Esophagus muscularis mucosa (tissue), 4 donors: ENCODE measurements around the gene BDKRB1. TPM values are rescaled to one million over a fixed set of nuclear protein-coding genes. Genes with fewer than 3 reads are reported as not detected.

Experiments
- DNase-seq: peaks from one replicate; pipeline ENCODE4 v3.0.0-alpha.2; 2017; ENCODE audit errors: extremely low spot score
- H3K27ac ChIP-seq, 4 donors: fragments of 200-600 bp; sonication (generic); replicated peaks in 1 of 4; 1 replicate in 3 of 4; 2 replicates in 1 of 4; pipeline ENCODE4 v1.5.1; 2016 to 2019; ENCODE audit warnings: mild to moderate bottlenecking in 1 of 4
- H3K27me3 ChIP-seq, 4 donors: fragments of 200-600 bp; sonication (generic); one replicate each; pipeline versions ENCODE4 v1.5.1 to v1.6.0; 2016 to 2019
- H3K36me3 ChIP-seq, 4 donors: fragments of 200-600 bp; sonication (generic); one replicate each; pipeline ENCODE4 v1.5.1; 2016 to 2019
- H3K4me1 ChIP-seq, 4 donors: fragments of 200-600 bp; sonication (generic); one replicate each; pipeline ENCODE4 v1.5.1; 2016 to 2019
- H3K4me3 ChIP-seq, 4 donors: fragments of 200-600 bp; sonication (generic); 1 replicate in 2 of 4; 2 replicates in 2 of 4; pipeline ENCODE4 v1.5.1; 2016 to 2019; ENCODE audit warnings: mild to moderate bottlenecking in 4 of 4, moderate library complexity in 1 of 4
- H3K9me3 ChIP-seq, 4 donors: fragments of 200-600 bp; sonication (generic); 1 replicate in 3 of 4; 2 replicates in 1 of 4; pipeline ENCODE4 v1.5.1; 2016 to 2019
- EP300 ChIP-seq: sonication (generic); formaldehyde crosslinking; IDR thresholded peaks from one replicate; pipeline ENCODE4 v1.6.1; 2017; ENCODE audit warnings: antibody characterized with exemption
- POLR2A ChIP-seq: fragments of 450-650 bp; IDR thresholded peaks from one replicate; pipeline ENCODE4 v1.6.1; 2017; ENCODE audit warnings: antibody characterized with exemption, moderate library complexity, mild to moderate bottlenecking, low read depth
- POLR2AphosphoS5 ChIP-seq, 2 donors: sonication (generic); formaldehyde crosslinking; IDR thresholded peaks; one replicate each; pipeline ENCODE4 v1.6.1; 2017; ENCODE audit warnings: antibody characterized with exemption in 2 of 2
- WGBS: methylation state at CpG from one replicate; pipeline ENCODE4 v1.1.5; 2018; 5-methylcytosine and 5-hydroxymethylcytosine counted together
- intact Hi-C: fragments of 100-400 bp; cut with DNase I; formaldehyde crosslinking; loops from one replicate; pipeline ENCODE4 v1.15.1; 2023
- total RNA-seq, 4 donors: library from RNA; depleted of rRNA; stranded (reverse); fragments of >200 nt; gene quantifications; one replicate each; pipeline versions ENCODE4 v1.1.0 to v1.2.1, GENCODE V29; 2016
- TF ChIP-seq, protein P1 (sequence below), 3 experiments: fragments of 200-600 bp in 2 of 3; fragments of 450-650 bp in 1 of 3; sonication (generic) in 2 of 3; IDR thresholded peaks; one replicate each; pipeline ENCODE4 v1.5.1; 2017 to 2019; ENCODE audit warnings: antibody characterized with exemption in 3 of 3, mild to moderate bottlenecking in 2 of 3, moderate library complexity in 1 of 3

The BDKRB1 gene
- total RNA-seq, 4 donors from 2014 or later, result 0.39 to 7.0 (median 1.4) TPM

DNA sequence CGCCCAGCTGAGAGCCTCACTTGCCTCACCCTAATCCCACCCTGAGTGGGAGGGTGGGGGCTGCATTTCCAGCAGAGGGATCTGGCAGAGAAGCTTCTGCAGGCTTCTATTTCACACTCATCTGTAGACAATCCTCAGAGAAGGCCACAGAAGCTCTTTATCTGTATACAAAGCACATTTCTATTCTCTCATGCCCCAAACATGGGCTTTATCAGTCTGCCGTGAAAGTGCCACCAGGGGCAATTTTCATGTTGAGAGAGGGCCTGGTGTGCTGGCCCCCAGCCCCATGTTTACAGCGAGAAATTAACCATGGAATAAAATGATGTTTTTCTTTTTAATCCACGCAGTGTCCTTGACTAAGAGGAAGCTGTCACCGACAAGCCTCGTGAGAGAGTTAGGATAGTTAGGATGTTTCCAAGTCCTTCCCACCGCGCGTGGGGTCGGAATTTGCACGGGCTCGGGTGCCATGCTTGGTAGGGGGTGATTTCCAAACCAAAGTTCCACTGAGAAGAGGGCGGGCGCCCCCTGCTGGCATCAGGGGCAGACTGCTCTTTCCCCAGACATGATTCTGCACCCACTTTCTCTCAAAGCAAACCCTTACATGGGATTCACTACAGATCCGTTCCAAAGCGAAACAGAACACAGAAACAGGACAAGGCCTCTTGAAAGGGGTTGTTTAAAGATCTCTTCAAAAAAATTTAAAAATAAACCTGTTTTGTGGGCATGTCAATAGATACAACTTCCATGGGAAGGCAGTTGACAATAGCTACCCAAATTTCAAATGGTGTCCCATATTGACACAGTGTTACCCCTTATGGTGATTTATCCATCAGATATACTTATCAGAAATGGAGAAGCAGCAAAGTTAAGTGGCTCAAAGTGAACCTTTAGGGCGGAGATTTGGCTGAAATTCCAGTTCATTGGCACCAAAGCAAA, 19.4 kb downstream of the BDKRB1 start:
- intact Hi-C loops, result loop anchor here (1.0 kb wide), 1 partner anchor 175 kb away; no protein-coding TSS in a partner anchor
- Histone ChIP-seq H3K4me1 (peaks cover 0 to 19% (median 15%) of the 10 kb centered on the region in 4 donors), H3K27me3 (no peaks in the 10 kb centered on the region), H3K36me3 (peaks cover 0 to 6% (median 0%) of the 10 kb centered on the region in 4 donors), H3K4me3 (no peak overlapping the region), H3K27ac (peak overlapping the region; percentile 27 to 56 (median 45)), H3K9me3 (peaks cover 0 to 27% (median 16%) of the 10 kb centered on the region in 4 donors)
- TF ChIP-seq POLR2A, result no peak
- TF ChIP-seq EP300, result no peak
- TF ChIP-seq, protein P1, sequence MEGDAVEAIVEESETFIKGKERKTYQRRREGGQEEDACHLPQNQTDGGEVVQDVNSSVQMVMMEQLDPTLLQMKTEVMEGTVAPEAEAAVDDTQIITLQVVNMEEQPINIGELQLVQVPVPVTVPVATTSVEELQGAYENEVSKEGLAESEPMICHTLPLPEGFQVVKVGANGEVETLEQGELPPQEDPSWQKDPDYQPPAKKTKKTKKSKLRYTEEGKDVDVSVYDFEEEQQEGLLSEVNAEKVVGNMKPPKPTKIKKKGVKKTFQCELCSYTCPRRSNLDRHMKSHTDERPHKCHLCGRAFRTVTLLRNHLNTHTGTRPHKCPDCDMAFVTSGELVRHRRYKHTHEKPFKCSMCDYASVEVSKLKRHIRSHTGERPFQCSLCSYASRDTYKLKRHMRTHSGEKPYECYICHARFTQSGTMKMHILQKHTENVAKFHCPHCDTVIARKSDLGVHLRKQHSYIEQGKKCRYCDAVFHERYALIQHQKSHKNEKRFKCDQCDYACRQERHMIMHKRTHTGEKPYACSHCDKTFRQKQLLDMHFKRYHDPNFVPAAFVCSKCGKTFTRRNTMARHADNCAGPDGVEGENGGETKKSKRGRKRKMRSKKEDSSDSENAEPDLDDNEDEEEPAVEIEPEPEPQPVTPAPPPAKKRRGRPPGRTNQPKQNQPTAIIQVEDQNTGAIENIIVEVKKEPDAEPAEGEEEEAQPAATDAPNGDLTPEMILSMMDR (IDR thresholded peaks at IDR 0.05), result peak; percentile 91 to 96 (median 94)
- peak; percentile 10 to 45 for TF ChIP-seq POLR2AphosphoS5 (IDR thresholded peaks at IDR 0.05)
- DNase-seq, result peak; percentile 91
- WGBS, result 16% methylated on average over 17 of the region's 17 CpGs

DNA sequence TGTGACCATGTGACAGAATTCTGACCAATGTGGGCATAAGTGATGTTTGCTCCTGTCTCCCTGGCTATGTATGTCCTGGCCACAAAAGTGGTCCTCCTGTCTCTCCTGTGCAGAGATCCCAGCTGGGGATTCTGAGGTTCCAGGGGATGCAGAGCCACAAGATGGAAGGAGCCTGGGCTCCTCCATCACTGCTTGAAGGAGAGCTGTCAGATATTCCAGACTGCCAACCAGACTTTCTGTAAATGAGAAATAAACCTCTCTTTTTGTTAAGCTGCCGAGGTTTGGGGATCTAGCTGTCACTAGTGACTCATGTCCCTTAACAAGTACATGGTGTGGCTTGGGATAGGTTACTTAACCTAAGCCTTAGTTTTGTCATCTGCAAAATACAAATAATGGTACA, 21.9 kb downstream of the BDKRB1 start:
- Histone ChIP-seq H3K4me1 (peaks cover 0 to 19% (median 14%) of the 10 kb centered on the region in 4 donors), H3K27me3 (no peaks in the 10 kb centered on the region), H3K27ac (no peak overlapping the region), H3K36me3 (peaks cover 0 to 19% (median 7%) of the 10 kb centered on the region in 4 donors), H3K9me3 (peaks cover 0 to 16% (median 12%) of the 10 kb centered on the region in 4 donors), H3K4me3 (no peak overlapping the region)
- TF ChIP-seq, protein P1 (IDR thresholded peaks at IDR 0.05), result no peak
- TF ChIP-seq POLR2AphosphoS5 (IDR thresholded peaks at IDR 0.05) (no peak), POLR2A (no peak), EP300 (no peak)
- WGBS, result 100% methylated on average over 1 of the region's 1 CpG
- intact Hi-C loops, result no loop called here
- no peak for DNase-seq

DNA sequence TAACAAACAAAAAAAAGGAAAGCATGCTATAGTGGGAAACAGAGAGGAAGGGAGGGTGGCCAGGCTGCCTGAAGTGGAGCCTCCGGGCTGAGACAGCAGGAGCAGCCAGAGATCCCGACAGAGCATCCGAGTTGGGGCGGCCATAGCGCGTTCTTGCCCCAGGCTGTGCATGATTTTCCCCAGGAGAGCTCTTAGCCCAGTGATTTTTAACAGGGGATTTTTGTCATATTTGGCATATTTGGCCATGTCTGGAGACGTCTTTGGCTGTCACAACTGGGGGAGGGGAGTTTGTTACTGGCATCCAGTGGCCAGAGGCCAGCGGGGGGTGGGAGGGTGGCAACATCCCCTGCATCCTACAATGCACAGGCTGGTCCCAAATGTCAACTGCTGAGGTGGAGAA, 23.6 kb downstream of the BDKRB1 start:
- Histone ChIP-seq H3K27ac (no peak overlapping the region), H3K9me3 (peaks cover 0 to 16% (median 12%) of the 10 kb centered on the region in 4 donors), H3K27me3 (no peaks in the 10 kb centered on the region), H3K4me1 (peaks cover 0 to 16% (median 14%) of the 10 kb centered on the region in 4 donors), H3K36me3 (peaks cover 0 to 34% (median 17%) of the 10 kb centered on the region in 4 donors), H3K4me3 (no peak overlapping the region)
- TF ChIP-seq EP300, result no peak
- TF ChIP-seq, protein P1 (IDR thresholded peaks at IDR 0.05), result no peak
- TF ChIP-seq POLR2A, result no peak
- intact Hi-C loops, result no loop called here
- WGBS, result 85% methylated on average over 8 of the region's 8 CpGs
- peak; percentile 55 for DNase-seq

DNA sequence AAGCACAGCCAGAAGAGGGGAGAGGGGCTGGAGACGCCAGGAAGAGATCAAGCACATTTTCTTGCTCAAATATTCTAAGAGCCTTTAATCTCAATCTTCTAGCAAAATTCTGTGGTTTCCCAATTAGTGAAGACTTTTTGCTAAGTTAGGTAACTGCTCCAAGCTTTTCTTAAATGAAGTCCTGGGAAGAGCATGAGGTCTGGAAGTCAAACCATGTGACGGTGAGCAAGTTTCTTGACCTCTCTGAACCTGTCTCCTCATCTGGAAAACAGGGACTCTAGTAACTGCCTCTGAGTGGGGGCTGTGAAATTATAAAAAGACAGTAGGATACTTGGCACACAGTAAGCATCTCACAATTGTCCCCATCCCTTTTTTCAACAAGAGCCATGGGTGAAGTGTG, 24.1 kb downstream of the BDKRB1 start:
- TF ChIP-seq, protein P1 (IDR thresholded peaks at IDR 0.05), result no peak
- TF ChIP-seq POLR2A (no peak), POLR2AphosphoS5 (IDR thresholded peaks at IDR 0.05) (no peak), EP300 (no peak)
- DNase-seq, result no peak
- intact Hi-C loops, result loop anchor here (5.0 kb wide), 1 partner anchor 283 kb away; no protein-coding TSS in a partner anchor
- Histone ChIP-seq H3K36me3 (peaks cover 0 to 34% (median 19%) of the 10 kb centered on the region in 4 donors), H3K4me3 (no peak overlapping the region), H3K9me3 (peaks cover 0 to 16% (median 12%) of the 10 kb centered on the region in 4 donors), H3K4me1 (peaks cover 0 to 12% (median 11%) of the 10 kb centered on the region in 4 donors), H3K27ac (no peak overlapping the region), H3K27me3 (no peaks in the 10 kb centered on the region)
- 85% methylated on average over 2 of the region's 2 CpGs for WGBS
